GM12891 (cell line): ENCODE data around the gene ZNF438.

Experiments used
- PAX5 ChIP-seq: IDR thresholded peaks from 2 replicates; pipeline ENCODE4 v1.6.1; 2011; ENCODE audit warnings: low read length, moderate library complexity, mild to moderate bottlenecking; ENCODE audit not compliant: insufficient read depth, severe bottlenecking
- POLR2A ChIP-seq: IDR thresholded peaks from 2 replicates; pipeline ENCODE4 v1.6.1; 2011; ENCODE audit warnings: low read depth, low read length, control low read depth
- TAF1 ChIP-seq: IDR thresholded peaks from 2 replicates; pipeline ENCODE4 v1.6.1; 2011; ENCODE audit warnings: low read depth, low read length, control low read depth

DNA sequence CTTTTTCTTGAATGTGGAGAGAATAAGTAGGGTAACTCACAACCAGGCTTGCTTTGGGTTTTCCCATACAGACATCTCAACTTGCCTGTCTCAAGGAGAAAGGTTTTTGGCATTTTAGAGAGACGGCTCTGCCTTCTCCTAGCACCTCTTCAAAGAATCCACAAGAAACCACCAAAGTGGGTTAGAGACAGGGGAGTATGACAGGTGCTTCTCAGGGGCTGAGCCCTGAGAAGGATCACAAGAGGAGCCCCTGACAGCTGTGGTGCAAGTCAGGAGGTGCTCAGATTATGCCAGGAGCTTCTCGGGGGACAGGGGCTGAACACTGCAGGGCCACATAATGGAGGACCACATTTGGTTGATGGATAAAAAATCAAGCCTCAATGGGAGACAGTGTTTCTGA, 231.3 kb downstream of the ZNF438 start:
- TF ChIP-seq POLR2A (no peak), TAF1 (no peak), PAX5 (no peak)
